Gastroesophageal sphincter (tissue), 2 donors: Measurements from ENCODE around the gene MAP1S.

Experiments
- POLR2A ChIP-seq, 2 donors: fragments of 450-650 bp; IDR thresholded peaks; one replicate each; pipeline ENCODE4 v1.6.1; 2017; ENCODE audit warnings: antibody characterized with exemption in 2 of 2, mild to moderate bottlenecking in 2 of 2, moderate library complexity in 1 of 2
- POLR2AphosphoS5 ChIP-seq: sonication (generic); formaldehyde crosslinking; IDR thresholded peaks from one replicate; pipeline ENCODE4 v1.6.1; 2017; ENCODE audit warnings: antibody characterized with exemption

DNA sequence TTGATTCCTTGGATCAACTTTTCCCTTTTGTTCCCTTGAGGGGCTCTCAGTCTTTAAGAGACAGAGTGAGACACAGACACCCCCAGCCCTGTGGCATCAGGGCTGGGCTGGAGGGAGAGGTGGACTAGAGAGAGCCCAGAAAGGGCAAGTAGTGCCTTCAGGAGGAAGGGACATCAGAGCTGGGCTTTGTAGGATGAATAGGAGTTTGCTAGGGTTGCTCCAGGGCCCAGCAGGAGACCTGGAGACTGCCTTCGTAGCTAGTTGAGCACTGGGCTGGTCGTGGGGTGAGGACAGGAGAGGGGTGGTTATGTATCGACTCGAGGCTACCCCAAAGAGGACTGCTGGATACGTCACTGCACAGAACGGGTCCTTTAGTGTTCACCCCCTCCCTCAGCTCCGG lies 5.4 kb downstream of the MAP1S start:
- TF ChIP-seq POLR2A (IDR thresholded peaks at IDR 0.05) (no peak), POLR2AphosphoS5 (no peak)
